Occipital lobe (tissue), 2 donors: Measurements from ENCODE around the gene TMEM53. TPM values are rescaled to one million over a fixed set of nuclear protein-coding genes. Genes with fewer than 3 reads are reported as not detected.
A peak's percentile ranks its signal among the peaks of the same experiment; 100 is the strongest.
"Not testable (repeated sequence)": the region's sequence is repeated elsewhere in the genome, so short reads cannot be mapped to it uniquely, and the experiment has no call there.

Experiments
- DNase-seq: peaks from one replicate; lab custom pipeline; 2025; lab: John Stamatoyannopoulos, UW
- total RNA-seq: library from RNA; depleted of rRNA; stranded (reverse); fragments of >200 nt; gene quantifications from one replicate; pipeline ENCODE4 v1.2.3, GENCODE V29; 2014

Gene TMEM53
- total RNA-seq, 1 donor from 2014 or later = 3.7 TPM

GRCh38 chr1:44672961-44673674 is 1.2 kb downstream of the TMEM53 start:
- no peak for DNase-seq

GRCh38 chr1:44672254-44672955 is 1.9 kb downstream of the TMEM53 start:
- no peak for DNase-seq

GRCh38 chr1:44670751-44671640 is 3.3 kb downstream of the TMEM53 start:
- no peak for DNase-seq

GRCh38 chr1:44666719-44667118 is 7.6 kb downstream of the TMEM53 start:
- not testable (repeated sequence) for DNase-seq

GRCh38 chr1:44664730-44665370 is 9.4 kb downstream of the TMEM53 start:
- DNase-seq = no peak

- DNase-seq = no peak
These were observed 10.9 kb downstream of the TMEM53 start for GRCh38 chr1:44663417-44663816.

GRCh38 chr1:44662683-44663030 is 11.6 kb downstream of the TMEM53 start:
- DNase-seq = no peak

- no peak for DNase-seq
These were observed 12.2 kb downstream of the TMEM53 start for GRCh38 chr1:44661781-44662682.

- DNase-seq = peak; percentile 72
These were observed 14.1 kb downstream of the TMEM53 start for GRCh38 chr1:44660176-44660575.

GRCh38 chr1:44659566-44659965 is 14.7 kb downstream of the TMEM53 start:
- no peak for DNase-seq

GRCh38 chr1:44655609-44656008 is 18.7 kb downstream of the TMEM53 start:
- DNase-seq = no peak

- DNase-seq = no peak
These were observed 19.6 kb downstream of the TMEM53 start for GRCh38 chr1:44654621-44655187.

- no peak for DNase-seq
These were observed 20.9 kb downstream of the TMEM53 start for GRCh38 chr1:44653107-44653964.

- DNase-seq = peak; percentile 60
These were observed 21.7 kb downstream of the TMEM53 start for GRCh38 chr1:44652445-44653106.

GRCh38 chr1:44651069-44651468 is 23.2 kb downstream of the TMEM53 start:
- no peak for DNase-seq

- DNase-seq = no peak
These were observed 24.0 kb downstream of the TMEM53 start for GRCh38 chr1:44650159-44650831.

- DNase-seq = no peak
These were observed 24.5 kb downstream of the TMEM53 start for GRCh38 chr1:44649788-44650158.
